HG03175 (cell line): ENCODE measurements around the gene ZNF165.
A peak's percentile ranks its signal among the peaks of the same experiment; 100 is the strongest.
"Not testable (repeated sequence)": the region's sequence is repeated elsewhere in the genome, so short reads cannot be mapped to it uniquely, and the experiment has no call there.

ENCODE experiments used
- ATAC-seq: cut with Tn5 transposase; IDR thresholded peaks from one replicate; pipeline ENCODE4 v1.9.1; 2021; ENCODE audit warnings: mild to moderate bottlenecking, moderate library complexity; ENCODE audit not compliant: unreplicated experiment

The ZNF165 gene

DNA sequence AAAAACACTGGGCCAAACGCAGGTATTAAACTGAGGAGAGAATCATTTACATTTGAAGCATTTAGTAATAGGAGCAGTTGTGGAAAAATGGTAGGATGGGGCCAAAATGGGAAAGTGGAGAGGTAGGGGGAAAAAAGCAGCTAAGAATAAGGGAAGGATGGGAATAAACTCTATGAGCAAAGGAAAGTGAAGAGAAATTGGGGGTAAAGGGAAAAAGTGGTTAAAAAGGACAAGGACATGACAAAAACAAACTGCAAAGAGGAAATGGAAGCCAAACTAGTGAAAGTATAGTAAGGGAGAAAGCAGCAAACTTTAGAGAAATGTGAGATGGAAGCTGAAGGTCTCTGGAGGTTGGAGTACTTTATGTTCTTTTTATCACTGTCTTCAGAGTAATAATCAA is 37.8 kb downstream of the ZNF165 start:
- ATAC-seq = no peak

DNA sequence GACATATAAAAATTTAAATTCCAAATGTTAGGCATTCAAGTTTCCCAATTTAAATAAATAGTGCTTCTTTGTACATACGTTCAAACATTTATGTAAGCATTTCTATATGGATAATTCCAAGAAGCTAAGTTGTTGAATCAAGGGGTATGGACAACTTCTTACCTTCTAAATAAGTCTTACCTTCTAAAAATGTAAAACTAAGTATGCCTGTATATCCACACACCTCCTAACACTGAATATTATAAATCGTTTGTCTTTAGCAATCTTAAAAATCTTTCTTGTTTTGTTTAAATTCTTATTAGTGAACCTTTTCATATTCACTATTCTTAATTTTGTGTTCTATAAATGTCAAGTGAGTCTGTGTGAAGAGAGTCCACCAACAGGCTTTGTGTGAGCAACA is 41.5 kb downstream of the ZNF165 start:
- no peak for ATAC-seq

DNA sequence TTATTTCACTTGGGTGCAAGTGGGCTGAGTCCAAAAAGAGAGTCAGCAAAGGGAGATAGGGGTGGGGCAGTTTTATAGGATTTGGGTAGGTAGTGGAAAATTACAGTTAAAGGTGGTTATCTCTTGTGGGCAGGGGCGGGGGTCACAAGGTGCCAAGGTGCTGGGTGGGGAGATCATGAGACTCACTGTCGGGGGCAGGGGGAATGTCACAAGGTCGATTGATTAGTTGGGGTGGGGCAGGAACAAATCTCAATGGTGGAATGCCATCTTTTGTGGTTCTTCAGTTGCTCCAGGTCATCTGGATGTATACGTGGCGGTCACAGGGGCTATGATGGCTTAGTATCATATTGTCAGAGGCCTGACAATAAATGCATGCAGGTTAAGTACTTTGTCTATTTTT is 41.9 kb downstream of the ZNF165 start:
- ATAC-seq = not testable (repeated sequence)

DNA sequence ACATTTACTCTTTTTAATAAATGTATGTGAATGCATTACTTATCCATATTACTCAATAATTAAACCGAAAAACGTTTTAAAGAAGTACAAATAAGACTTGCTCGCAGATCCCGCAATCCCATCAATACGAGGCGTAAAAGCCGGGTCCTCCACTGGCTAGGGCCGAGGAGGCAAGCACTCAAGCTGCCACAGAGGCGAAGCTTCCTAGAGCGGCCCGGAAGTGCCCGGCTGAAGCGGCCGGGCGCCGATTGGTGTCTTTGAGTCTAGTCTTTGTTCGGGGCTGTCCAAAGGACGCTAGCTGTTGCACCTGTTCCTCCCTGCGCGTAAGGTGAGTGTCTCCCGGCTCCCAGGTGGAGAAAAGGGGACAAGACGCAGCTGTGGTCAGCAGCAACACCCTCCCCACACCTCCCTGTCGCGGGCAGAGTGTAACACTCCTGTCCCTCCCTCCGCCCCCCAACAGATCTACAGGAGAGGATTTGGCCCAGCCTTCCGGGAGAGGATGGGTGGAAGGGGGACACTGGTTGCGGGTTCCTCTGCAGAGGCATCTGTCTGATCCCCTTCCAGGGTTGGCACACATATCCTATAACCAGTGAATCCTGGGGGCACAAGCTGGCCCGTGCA is 44.1 kb downstream of the ZNF165 start, which contains the start of gene ZSCAN16:
ZSCAN16 (plus strand) TSS at position 260 of the 621 bp plus-strand sequence. CDS start 835 bp downstream, outside the sequence.
- ATAC-seq = peak; percentile 95

DNA sequence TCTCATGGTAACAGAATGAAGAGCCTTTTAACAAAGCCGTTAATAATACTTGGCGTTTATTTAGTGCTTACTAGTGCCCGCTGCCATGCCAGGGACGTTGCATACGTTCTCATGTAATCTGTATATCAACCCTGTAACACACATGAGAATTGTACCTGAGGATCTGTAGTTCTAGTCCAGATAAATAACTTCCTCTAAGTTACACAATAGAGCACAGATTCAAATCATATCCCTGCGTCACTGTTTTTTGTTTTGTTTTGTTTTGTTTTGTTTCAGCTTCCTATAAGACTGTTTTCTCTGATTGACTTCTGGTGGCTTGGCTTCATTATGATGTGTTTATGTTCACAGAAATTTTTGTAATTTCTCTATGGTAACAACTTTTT is 44.6 kb downstream of the ZNF165 start:
- peak; percentile 10 for ATAC-seq

DNA sequence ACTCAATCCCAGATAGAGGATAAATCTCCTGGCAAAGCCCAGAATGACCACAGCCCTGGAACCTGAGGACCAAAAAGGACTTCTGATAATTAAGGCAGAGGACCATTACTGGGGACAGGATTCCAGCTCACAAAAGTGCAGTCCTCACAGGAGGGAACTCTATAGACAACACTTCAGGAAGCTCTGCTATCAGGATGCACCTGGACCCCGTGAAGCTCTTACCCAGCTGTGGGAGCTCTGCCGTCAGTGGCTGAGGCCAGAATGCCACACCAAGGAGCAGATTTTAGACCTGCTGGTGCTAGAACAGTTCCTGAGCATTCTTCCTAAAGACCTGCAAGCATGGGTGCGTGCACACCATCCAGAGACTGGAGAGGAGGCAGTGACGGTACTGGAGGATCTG is 45.0 kb downstream of the ZNF165 start:
- no peak for ATAC-seq

DNA sequence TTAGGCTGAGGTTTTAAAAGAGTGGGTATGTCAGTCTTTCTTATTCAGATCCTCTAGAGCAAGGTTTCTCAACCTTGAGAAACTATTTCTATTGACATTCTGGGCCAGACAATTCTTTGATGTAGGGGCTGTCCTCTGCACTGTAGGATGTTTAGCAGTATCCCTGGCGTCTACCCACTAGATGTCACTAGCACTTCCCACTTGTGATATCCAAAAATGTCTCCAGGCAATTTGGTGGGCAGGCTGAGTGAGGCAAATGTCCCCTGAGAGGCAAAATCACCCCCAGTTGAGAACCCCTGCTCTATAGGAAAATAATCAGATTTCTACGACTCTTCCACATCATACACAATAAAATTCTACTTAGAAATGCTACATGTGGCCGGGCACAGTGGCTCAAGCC is 53.6 kb downstream of the ZNF165 start:
- ATAC-seq = no peak

DNA sequence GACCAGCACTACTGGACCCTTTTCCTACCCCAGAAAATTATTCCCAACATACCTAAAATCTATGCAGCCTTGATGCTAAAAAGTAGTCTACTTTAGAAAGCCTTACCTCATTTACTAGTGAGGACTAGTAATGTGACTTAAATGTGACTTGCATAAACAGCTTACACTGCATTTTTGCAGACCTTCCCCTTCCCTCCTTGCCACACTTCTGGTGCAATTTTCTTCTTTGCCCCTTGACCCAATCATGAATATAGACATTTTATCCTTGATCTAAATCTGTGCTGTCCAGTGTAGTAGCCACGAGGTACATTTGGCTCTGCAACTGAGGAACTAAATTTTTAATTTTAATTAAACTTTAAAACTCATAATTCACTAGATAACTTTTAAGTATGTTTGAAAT is 54.3 kb downstream of the ZNF165 start:
- no peak for ATAC-seq

DNA sequence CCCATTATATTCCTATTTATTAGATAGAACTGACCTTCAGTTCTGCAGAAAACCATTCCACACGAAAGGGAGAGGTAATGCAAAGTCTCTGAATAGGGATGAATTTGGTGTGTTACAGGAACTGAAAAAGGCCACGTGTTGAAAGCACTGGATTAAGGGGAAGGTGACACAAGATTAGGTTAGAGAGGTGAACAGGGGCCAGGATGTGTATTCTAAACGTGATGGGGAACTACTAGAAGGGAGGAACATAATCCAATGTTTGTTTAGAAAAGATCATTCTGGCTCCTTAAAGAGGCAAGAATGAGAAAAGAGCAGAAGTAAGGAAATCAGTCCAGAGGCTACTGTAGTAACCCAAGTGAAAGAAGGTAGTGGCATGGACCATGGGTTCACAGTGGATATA is 55.0 kb downstream of the ZNF165 start:
- no peak for ATAC-seq

DNA sequence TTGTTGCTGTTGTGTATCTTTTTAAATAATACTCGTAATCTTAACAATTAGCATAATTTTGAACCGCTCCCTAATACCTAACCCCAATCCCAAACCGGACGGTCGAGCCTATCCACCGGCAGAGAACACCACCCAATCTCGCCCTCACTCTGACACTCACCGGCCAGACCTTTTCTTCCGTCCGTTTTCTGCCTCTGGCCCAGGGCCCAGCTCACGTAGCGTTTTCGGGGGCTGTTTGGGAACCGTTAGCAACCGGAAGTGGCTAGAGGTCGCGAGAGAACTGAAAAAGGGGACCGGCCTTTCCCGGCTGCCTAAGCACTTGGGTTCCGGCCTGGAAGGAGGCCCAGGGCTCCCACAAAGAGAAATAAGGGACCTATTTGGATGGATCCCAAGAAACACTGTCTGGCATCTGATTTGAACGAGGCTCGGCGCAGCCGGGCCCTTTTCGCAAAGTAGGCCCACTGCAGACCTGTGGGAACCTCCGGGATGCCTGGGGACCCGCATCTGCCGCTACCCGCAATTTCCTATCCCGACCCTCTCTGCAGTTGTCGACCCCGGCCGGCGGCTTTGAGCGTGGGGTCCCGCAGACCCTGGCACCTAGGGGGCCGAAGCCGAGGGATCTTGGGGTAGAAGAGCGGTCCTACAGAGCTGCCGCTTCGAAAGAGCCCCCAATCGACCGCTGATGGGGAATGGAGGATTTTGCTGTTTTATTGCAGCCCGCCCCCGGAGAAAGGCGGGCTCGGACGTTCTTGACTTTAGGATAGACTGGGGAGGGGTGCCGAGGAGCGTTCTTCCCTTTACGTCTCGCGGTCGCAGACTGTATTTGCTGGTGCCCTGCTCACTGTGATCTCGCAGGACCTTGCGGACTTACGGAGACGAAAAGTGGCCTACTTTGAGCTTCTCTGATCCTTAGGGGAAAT is 56.5 kb downstream of the ZNF165 start:
- peak; percentile 64 for ATAC-seq

DNA sequence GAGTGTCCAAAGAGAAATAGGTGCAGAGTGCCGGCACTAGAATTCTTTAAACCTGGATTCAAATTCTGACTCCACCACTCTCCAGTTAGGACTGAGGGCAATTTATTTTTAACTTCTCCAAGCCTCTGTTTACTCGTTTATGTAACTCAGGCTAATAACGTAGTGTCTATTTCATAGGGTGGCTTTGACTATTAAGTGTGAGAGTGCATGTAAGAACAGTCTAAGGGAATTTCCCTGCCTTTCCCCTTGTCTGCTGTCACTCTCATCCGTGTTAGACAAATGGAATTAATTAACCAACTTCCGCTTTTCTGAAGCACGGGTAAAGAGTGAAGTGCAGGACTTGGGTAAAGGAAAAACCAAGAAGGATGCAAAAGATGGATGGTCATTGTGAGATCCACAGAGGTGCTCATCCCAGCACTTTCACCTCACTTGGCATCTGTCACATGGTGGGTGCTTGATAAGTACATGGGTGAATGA is 57.2 kb downstream of the ZNF165 start:
- no peak for ATAC-seq
